Stimulated activated CD8-positive, alpha-beta memory T cell treated with anti-CD3 and anti-CD28 coated beads, Interleukin-12 subunit alpha, Interleukin-12 subunit beta, amount 100 ng/mL, for 4 hours (primary cell): ENCODE results near the gene GNA14.
"Not testable (repeated sequence)": the region's sequence is repeated elsewhere in the genome, so short reads cannot be mapped to it uniquely, and the experiment has no call there.

Experiments
- DNase-seq: peaks from one replicate; pipeline ENCODE4 v3.0.0-alpha.2; 2020; ENCODE audit warnings: low read depth

Gene GNA14

DNA sequence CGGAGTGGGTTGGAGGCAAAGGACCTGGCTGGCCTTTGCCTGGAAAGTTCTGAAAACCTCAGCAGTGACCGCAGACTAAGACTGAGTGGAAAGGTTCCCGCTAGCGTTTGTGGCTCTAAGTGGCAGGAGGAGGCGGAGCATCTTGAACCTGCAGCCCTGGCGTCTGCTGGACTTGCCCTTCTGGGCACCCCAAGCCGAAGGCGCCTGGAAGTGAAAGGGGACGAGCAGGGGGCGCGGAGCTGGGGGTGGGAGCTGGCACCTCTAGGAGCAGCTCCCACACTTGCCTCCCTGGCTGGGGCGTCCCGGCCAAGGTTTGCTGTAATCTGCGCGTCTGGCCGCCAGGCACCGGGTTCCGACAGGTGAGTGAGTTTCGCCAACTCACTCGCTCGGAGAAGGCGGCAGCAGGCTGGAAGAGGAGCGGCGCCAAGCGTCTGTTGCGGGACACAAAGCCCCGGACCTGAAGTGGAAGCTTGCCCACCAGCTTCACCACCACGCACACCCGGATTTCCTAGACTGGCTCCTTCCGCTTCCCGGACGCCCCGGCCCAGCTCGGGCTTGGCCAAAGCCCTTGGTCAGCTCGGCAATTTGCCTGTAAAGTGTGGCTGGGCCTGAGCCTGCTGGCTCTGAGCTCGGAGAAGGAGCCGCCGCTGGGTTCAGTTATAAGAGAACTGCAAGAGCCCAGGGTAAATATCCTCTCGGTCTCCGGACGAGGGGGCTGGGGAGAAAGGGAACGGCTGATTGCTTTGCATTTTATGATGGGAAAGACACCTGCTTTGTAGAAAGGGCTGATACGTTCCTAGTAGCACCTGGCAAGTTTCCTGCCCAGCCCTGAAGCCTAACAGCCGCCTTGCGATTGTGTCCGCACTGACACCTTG is at the start of gene GNA14:
Gene GNA14, minus strand, starts transcription at position 89 of the 875 bp plus-strand sequence. CDS start 529 bp downstream, outside the sequence.
- DNase-seq: no peak

GRCh38 chr9:77697238-77697984 is 49.3 kb upstream of the GNA14 start:
- no peak for DNase-seq

- DNase-seq: not testable (repeated sequence)
Measured at GRCh38 chr9:77690723-77691122, 42.6 kb upstream of the GNA14 start.

DNA sequence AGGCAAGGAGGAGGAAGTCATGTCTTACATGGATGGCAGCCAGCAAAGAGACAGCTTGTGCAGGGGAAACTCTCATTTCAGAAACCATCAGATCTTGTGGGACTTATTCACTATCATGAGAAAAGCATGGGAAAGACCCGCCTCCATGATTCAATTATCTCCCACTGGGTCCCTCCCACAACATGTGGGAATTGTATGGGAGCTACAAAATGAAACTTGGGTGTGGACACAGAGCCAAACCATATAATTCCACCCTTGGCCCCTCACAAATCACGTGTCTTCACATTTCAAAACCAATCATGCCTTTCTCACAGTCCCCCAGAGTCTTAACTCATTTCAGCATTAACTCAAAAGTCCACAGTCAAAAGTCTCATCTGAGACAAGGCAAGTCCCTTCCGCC is 42.0 kb upstream of the GNA14 start:
- not testable (repeated sequence) for DNase-seq

GRCh38 chr9:77687737-77688136 is 39.6 kb upstream of the GNA14 start:
- DNase-seq: not testable (repeated sequence)

GRCh38 chr9:77680581-77680980 is 32.5 kb upstream of the GNA14 start:
- no peak for DNase-seq

- DNase-seq: no peak
Measured at GRCh38 chr9:77679661-77680368, 31.7 kb upstream of the GNA14 start.

GRCh38 chr9:77679088-77679487 is 31.0 kb upstream of the GNA14 start:
- DNase-seq: no peak

GRCh38 chr9:77677957-77678535 is 29.9 kb upstream of the GNA14 start:
- DNase-seq: no peak

DNA sequence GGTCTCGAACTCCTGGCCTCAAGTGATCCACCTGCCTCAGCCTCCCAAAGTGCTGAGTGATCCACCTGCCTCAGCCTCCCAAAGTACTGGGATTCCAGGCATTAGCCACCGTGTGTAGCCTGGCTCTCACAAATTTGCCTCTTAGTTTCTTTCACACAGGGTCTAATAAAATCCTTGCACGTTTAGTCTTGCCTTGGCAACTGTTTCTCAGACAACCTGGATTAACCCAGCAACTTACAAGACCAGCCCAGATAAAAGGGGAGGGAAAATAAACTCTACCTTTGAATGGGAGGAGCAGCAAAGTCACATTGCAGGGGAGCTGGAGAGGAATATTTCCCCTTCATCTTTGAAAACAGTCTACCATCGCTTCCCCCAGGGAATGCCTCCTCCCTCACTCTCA is 29.3 kb upstream of the GNA14 start:
- DNase-seq: no peak

GRCh38 chr9:77673941-77674791 is 26.0 kb upstream of the GNA14 start:
- DNase-seq: no peak

- DNase-seq: no peak
Measured at GRCh38 chr9:77672183-77672582, 24.1 kb upstream of the GNA14 start.

DNA sequence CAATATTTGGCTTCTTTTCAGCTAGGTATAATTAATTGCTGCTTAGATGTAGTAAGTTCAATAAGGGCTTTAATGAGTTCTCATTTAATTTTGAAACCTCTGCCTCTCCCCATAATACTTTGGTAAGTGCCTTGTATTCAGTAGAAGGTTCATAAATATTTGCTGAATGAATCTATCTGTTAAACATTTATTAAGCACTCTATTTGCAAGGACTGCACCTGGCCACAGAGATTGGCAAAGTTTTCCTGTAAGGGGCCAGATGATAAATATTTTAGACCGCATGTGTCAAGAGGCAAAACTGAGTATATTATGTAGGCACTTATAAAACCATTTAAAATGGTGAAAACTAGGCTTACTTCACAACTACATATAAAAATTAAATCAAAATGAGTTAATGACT is 19.0 kb upstream of the GNA14 start:
- DNase-seq: no peak

DNA sequence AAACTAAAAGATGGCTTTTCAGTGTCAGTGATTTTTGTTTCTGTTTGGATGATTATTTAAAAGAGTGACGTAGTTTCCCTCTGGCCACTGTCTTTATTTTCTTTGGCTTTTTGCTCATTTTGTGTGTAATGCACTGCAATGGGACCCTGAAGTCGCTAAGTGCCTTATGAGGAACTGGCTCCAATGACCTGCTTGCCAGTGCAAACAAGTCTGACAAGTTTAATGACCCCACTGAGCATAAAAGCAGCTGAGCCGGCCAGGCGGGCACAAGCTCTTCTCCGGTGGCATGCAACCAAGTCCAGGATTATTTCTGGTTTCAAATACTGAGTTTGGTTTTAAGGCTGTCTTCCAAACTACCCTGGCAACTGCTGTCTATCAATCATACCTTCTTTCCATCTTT is 15.6 kb upstream of the GNA14 start:
- DNase-seq: no peak

DNA sequence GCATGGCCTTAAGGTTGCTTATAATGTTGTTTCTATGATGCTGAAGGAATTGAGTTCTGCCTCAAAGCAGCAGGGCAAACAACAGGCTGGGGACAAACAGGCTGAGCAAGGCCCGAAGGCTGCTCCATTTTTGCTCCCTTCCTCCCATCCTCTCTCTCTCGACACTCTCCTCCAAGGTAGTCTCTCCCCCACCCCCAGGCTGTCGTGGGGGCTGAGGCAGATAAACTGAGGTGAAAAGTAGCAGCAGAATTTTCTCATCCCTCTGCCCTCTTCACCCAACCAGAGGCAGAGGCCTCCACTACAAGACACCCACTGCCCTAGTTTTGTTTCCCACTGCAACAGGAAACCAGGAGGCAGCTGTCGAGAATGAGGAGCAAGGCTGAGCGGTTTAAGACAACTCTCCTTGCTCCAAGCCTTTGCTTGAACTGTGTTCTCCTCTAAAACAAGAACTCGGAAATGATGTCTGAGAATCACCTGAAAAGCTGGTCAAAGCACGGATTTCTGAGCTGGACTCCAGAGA is 13.5 kb upstream of the GNA14 start:
- DNase-seq: no peak

- no peak for DNase-seq
Measured at GRCh38 chr9:77659926-77660325, 11.8 kb upstream of the GNA14 start.

DNA sequence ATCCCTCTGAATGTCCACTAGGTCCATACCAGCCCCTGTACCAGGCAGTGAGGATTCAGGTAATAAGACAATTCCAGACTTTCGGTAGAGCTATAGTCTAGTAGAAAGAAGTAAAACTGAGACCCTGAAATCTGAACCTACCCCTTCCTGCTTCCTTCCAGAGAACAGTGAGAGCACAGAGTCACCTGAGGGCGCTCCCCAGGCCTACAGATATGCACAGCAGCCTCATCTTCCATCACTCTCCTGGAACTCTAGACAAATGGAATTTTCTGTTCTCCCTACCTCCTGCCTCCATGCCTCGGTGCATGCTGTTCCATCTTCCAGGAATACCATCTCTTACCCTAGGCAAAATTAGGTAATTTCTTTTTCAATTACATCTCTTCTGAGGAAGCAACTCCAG is 3.1 kb upstream of the GNA14 start:
- DNase-seq: no peak

- DNase-seq: no peak
Measured at GRCh38 chr9:77649109-77649812, 1.1 kb upstream of the GNA14 start.

- no peak for DNase-seq
Measured at GRCh38 chr9:77647267-77648233, 572 bp downstream of the GNA14 start.
